WERI-Rb-1 (cell line): Measurements from ENCODE around the gene SLC25A24.
"Not testable (repeated sequence)": the region's sequence is repeated elsewhere in the genome, so short reads cannot be mapped to it uniquely, and the experiment has no call there.

Source experiments
- DNase-seq: peaks from one replicate; pipeline ENCODE4 v3.0.0-alpha.2; 2020
- H3K27ac ChIP-seq: fragments of 250-450 bp; sonication (Bioruptor Pico); 2 replicates; pipeline ENCODE4 v1.5.1; 2020; ENCODE audit warnings: mild to moderate bottlenecking, moderate library complexity
- H3K27me3 ChIP-seq: fragments of 250-450 bp; sonication (Bioruptor Pico); 2 replicates; pipeline ENCODE4 v1.5.1; 2021; ENCODE audit warnings: mild to moderate bottlenecking, low read depth, moderate library complexity; ENCODE audit not compliant: insufficient read depth, severe bottlenecking
- H3K36me3 ChIP-seq: fragments of 250-450 bp; sonication (Bioruptor Pico); 2 replicates; pipeline ENCODE4 v1.5.1; 2020; ENCODE audit warnings: mild to moderate bottlenecking, moderate library complexity
- H3K4me3 ChIP-seq: 2 replicates; pipeline ENCODE4 v1.5.1; 2011; ENCODE audit warnings: low read depth, mild to moderate bottlenecking, control low read depth, low read length
- H3K9me3 ChIP-seq: fragments of 250-450 bp; sonication (Bioruptor Pico); 2 replicates; pipeline ENCODE4 v1.5.1; 2021; ENCODE audit warnings: mild to moderate bottlenecking, moderate library complexity; ENCODE audit not compliant: severe bottlenecking
- TF ChIP-seq, protein P1 (sequence below): IDR thresholded peaks from 2 replicates; pipeline ENCODE4 v1.5.1; 2011; ENCODE audit warnings: low read depth, mild to moderate bottlenecking, control low read depth, inconsistent platforms, low read length

Gene SLC25A24

DNA sequence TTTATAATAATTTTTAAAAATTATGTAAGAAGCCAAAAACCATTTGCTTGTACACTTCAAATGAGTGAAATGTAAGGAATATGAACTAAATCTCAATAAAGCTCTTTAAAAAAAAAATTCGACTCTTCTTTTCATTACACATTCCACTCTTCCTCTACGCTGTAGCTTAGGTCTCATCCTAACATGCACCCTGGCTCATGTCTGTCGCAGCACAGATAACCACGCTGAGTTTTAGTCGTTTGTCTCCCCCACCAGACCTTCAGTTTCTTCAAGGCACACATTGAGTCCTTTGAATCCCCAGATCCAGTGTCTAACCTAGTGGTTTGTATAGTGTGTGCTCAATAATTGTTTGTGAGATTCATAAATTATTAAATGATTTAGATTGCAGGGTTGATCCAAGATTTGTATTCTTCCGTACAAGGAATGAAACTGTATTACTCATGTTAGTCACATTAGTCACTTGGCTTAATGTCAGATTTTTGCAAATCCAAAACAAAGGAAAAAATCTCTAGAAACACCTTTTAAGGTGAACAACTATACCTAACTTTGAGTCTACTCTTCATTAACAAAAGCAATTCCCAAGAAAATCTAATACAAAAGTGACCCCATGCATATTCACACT, 57.3 kb downstream of the SLC25A24 start:
- H3K36me3 ChIP-seq = peaks cover 15% of the 10 kb centered on the region

DNA sequence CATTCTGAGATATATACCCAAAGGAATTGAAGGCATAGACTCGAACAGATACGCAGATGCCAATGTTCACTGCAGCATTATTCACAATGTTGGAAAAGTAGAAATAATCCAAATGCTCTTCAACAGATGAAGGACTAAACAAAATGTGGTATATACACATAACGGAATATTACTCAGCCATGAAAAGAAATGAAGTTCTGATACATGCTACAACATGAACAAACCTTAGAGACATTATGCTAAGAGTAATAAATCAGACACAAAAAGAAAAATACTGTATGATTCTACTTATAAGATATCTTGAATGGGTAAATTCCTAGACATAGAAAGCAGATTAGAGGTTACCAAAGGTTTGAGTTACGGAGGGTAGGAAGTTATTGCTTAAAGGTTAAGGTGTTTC, 57.9 kb downstream of the SLC25A24 start:
- H3K27me3 ChIP-seq = no peaks in the 10 kb centered on the region
- TF ChIP-seq, protein P1, sequence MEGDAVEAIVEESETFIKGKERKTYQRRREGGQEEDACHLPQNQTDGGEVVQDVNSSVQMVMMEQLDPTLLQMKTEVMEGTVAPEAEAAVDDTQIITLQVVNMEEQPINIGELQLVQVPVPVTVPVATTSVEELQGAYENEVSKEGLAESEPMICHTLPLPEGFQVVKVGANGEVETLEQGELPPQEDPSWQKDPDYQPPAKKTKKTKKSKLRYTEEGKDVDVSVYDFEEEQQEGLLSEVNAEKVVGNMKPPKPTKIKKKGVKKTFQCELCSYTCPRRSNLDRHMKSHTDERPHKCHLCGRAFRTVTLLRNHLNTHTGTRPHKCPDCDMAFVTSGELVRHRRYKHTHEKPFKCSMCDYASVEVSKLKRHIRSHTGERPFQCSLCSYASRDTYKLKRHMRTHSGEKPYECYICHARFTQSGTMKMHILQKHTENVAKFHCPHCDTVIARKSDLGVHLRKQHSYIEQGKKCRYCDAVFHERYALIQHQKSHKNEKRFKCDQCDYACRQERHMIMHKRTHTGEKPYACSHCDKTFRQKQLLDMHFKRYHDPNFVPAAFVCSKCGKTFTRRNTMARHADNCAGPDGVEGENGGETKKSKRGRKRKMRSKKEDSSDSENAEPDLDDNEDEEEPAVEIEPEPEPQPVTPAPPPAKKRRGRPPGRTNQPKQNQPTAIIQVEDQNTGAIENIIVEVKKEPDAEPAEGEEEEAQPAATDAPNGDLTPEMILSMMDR = no peak
- DNase-seq = no peak
- H3K27ac ChIP-seq = no peak overlapping the region
- H3K4me3 ChIP-seq = no peak overlapping the region
- peaks cover 7% of the 10 kb centered on the region for H3K9me3 ChIP-seq
- H3K36me3 ChIP-seq = peaks cover 14% of the 10 kb centered on the region

More for the DNA sequence above, 57.3 kb downstream of the SLC25A24 start:
- no peak for DNase-seq
- H3K9me3 ChIP-seq = peaks cover 7% of the 10 kb centered on the region
- H3K27me3 ChIP-seq = no peaks in the 10 kb centered on the region
- no peak overlapping the region for H3K4me3 ChIP-seq
- H3K27ac ChIP-seq = no peak overlapping the region
- TF ChIP-seq, protein P1 = no peak

DNA sequence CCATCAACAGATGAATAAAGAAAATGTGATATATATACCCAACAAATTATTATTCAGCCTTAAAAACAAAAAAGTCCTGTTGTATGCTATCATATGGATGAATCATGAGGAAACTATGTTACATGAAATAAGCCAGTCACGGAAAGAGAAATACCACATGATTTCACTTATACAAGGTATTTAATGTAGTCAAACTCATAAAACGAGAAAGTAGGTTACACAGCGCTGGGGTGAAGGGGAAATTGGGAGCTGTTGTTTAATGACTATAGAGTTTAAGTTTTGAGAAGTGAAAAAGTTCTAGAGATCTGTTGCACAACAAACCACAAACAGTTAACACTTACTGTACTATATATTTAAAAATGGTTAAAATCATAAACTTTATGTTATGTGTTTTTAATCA, 58.5 kb downstream of the SLC25A24 start:
- Histone ChIP-seq H3K9me3 (peaks cover 7% of the 10 kb centered on the region), H3K27me3 (no peaks in the 10 kb centered on the region), H3K36me3 (peaks cover 17% of the 10 kb centered on the region), H3K4me3 (no peak overlapping the region), H3K27ac (no peak overlapping the region)
- TF ChIP-seq, protein P1 = no peak
- no peak for DNase-seq

DNA sequence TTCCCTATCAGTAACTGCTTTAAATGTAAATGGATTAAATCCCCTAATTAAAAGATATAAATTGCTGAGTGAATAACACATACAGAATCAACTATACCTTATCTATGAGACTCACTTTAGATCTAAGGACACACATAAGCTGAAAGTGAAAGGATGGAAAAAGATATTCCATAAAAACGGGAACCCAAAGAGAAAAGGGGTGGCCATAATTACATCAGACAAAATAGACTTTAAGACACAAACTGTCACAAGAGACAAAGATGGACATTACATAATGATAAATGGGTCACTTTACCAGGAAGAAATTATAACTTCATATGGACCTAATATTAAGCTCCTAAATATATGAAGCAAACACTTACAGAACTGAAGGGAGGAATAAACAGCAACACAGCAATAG, 59.2 kb downstream of the SLC25A24 start:
- H3K27me3 ChIP-seq = no peaks in the 10 kb centered on the region
- peaks cover 17% of the 10 kb centered on the region for H3K36me3 ChIP-seq
- DNase-seq = no peak
- no peak overlapping the region for H3K27ac ChIP-seq
- H3K9me3 ChIP-seq = peaks cover 7% of the 10 kb centered on the region
- TF ChIP-seq, protein P1 = no peak
- no peak overlapping the region for H3K4me3 ChIP-seq

DNA sequence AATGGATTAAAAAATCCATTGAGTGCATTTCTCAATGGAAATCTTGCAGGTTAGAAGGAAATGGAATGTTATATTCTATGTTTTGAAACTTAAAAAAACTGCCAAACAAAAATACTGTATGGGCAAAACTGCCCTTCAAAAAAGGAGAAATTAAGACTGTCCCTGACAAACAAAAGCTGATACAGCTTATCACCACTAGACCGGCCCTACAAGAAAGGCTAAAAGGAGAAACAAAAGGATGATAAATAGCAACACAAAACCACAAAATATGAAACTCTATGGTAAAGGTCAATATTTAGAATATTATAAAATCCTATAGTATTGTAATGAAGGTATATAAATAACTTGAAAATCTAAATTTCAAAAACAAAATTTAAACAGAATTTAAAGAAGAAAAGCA, 60.0 kb downstream of the SLC25A24 start:
- peaks cover 23% of the 10 kb centered on the region for H3K36me3 ChIP-seq
- TF ChIP-seq, protein P1 = no peak

DNA sequence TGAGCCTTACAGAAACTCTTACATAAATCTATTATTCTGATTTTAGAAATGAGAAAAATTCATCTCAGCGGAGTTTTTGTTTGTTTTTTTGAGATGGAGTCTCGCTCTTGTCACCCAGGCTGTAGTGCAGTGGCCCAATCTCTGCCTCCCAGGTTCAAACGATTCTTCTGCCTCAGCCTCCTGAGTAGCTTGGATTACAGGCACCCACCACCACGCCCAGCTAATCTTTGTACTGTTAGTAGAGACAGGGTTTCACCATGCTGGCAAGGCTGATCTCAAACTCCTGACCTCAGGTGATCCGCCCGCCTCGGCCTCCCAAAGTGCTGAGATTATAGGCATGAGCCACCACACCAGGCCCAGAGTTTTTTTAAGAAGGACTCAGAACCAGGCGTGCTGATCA, 60.6 kb downstream of the SLC25A24 start:
- H3K27me3 ChIP-seq, H3K9me3 ChIP-seq, H3K27ac ChIP-seq, DNase-seq, H3K4me3 ChIP-seq: not testable (repeated sequence)
- H3K36me3 ChIP-seq = peaks cover 23% of the 10 kb centered on the region

More for the DNA sequence above, 60.0 kb downstream of the SLC25A24 start:
- peaks cover 4% of the 10 kb centered on the region for H3K9me3 ChIP-seq
- H3K4me3 ChIP-seq = no peak overlapping the region
- DNase-seq = no peak
- no peaks in the 10 kb centered on the region for H3K27me3 ChIP-seq
- no peak overlapping the region for H3K27ac ChIP-seq

DNA sequence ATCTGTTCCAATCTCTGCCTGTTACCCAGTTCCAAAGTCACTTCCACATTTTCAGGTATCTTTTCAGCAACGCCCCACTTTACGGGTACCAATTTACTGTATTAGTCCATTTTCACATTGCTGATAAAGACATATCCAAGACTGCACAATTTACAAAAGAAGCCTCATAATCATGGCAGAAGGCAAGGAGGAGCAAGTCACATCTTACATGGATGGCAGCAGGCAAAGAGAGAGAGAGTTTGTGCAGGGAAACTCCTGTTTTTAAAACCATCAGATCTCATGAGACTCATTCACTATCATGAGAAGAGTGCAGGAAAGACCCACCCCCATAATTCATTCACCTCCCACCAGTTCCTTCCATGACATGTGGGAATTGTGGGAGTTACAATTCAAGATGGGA, 67.0 kb downstream of the SLC25A24 start:
- DNase-seq, H3K4me3 ChIP-seq, H3K27me3 ChIP-seq, H3K9me3 ChIP-seq, H3K27ac ChIP-seq: not testable (repeated sequence)
- peaks cover 12% of the 10 kb centered on the region for H3K36me3 ChIP-seq

DNA sequence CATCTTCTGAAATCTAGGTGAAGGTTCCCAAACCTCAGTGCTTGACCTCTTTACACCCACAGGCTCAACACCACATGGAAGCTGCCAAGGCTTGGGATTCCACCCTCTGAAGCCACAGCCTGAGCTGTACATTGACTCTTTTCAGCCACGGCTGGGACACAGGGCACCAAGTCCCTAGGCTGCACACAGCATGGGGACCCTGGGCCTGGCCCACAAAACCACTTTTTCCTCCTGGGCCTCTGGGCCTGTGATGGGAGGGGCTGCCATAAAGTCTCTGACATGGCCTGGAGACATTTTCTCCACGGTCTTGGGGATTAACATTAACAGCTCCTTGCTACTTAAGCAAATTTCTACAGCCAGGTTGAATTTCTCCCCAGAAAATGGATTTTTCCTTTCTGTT, 67.8 kb downstream of the SLC25A24 start:
- not testable (repeated sequence) for H3K4me3 ChIP-seq, H3K36me3 ChIP-seq, DNase-seq, H3K27ac ChIP-seq, H3K27me3 ChIP-seq, H3K9me3 ChIP-seq

DNA sequence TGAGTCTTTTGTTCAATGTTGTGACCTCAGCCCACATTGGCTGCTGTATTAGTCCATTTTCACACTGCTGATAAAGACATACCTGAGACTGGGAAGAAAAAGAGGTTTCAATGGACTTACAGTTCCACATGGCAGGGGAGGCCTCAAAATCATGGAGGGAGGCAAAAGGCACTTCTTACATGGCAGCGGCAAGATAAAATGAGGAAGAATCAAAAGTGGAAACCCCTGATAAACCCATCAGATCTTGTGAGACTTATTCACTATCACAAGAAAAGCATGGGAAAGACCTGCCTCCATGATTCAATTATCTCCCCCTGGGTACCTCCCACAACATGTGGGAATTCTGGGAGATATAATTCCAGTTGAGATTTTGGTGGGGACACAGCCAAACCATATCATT, 68.9 kb downstream of the SLC25A24 start:
- H3K9me3 ChIP-seq, H3K27me3 ChIP-seq, H3K27ac ChIP-seq, H3K36me3 ChIP-seq, DNase-seq, H3K4me3 ChIP-seq: not testable (repeated sequence)
